ENCODE data around the gene ZNF718. TPM values are rescaled to one million over a fixed set of nuclear protein-coding genes. Genes with fewer than 3 reads are reported as not detected.
"Not testable (repeated sequence)": the region's sequence is repeated elsewhere in the genome, so short reads cannot be mapped to it uniquely, and the experiment has no call there.

ZNF718 gene
- total RNA-seq (2014; rRNA removed): 3.2 and 3.8 TPM in 2 replicates
- percentile 62 among the genes with signal in this experiment for Bru-seq, nascent RNA
- BruChase-seq, experiment 1, labeled RNA remaining after a 6-hour chase: percentile 60 among the genes with signal in this experiment
- percentile 74 among the genes with signal in this experiment for BruChase-seq, experiment 2, labeled RNA remaining after a 2-hour chase
- long read RNA-seq, partial matches to known transcripts: 1 of 10 reads
- long read RNA-seq, other reads (novel, unspliced or antisense): 7 of 10 reads

- Histone ChIP-seq H3K4me2 (ENCODE audit: low read length) (peak within 1 kb of the TSS; percentile 78), H3K9ac (ENCODE audit: low read length) (peak within 1 kb of the TSS; percentile 83), H3K9me3 (ENCODE audit: low read length) (peaks cover 15% of the 10 kb centered on the region; the same call in 1 of the 2 replicates), H4K20me1 (ENCODE audit: low read length) (no peaks in the 10 kb centered on the region), H3F3A (ENCODE audit: low read length, unreplicated experiment) (no peaks in the 10 kb centered on the region), H3K4me3 (ENCODE audit: low read length) (peak within 1 kb of the TSS; percentile 77), H3K4me1 (ENCODE audit: insufficient read depth, low read length) (no peaks in the 10 kb centered on the region), H2AFZ (ENCODE audit: low read length) (peak within 1 kb of the TSS; percentile 83), H3K79me2 (ENCODE audit: low read length) (peaks cover 28% of the 10 kb centered on the region), H3K27ac (ENCODE audit: low read length) (peak within 1 kb of the TSS; percentile 52), H3K36me3 (ENCODE audit: low read depth, low read length) (peaks cover 41% of the 10 kb centered on the region), H3K9me2 (replicated peaks; ENCODE audit: low read length) (no peaks in the 10 kb centered on the region), H3K27me3 (ENCODE audit: low read length) (no peaks in the 10 kb centered on the region)
- CTCF ChIA-PET: no interaction called here
- POLR2A ChIA-PET (ENCODE audit: unreplicated experiment): no interaction called here
- intact Hi-C loops (cut with micrococcal nuclease): no loop called here
- BruUV-seq (replicated peaks): TSS peak; percentile 51
- ATAC-seq (peak; percentile 98), DNase-seq (peak; percentile 89)
- TF ChIP-seq EZH2phosphoT487 (IDR thresholded peaks at IDR 0.05; ENCODE audit: borderline replicate concordance, low read length) (no peak), EZH2 (IDR thresholded peaks at IDR 0.05; ENCODE audit: low read length, unreplicated experiment) (no peak), CTCF (conservative IDR thresholded peaks at IDR 0.05; ENCODE audit: low read depth, low read length) (no peak)
These were observed at the start of gene ZNF718 for GRCh38 chr4:124275-125081. TSS of gene ZNF718 (plus strand) at chr4:124501. CDS start at chr4:124671, 170 bp downstream.

GRCh38 chr4:85951-86350 is 38.4 kb upstream of the ZNF718 start:
- Histone ChIP-seq H3K4me1 (ENCODE audit: insufficient read depth, low read length) (no peaks in the 10 kb centered on the region), H3K36me3 (ENCODE audit: low read depth, low read length) (peaks cover 79% of the 10 kb centered on the region), H3K27ac (ENCODE audit: low read length) (no peak overlapping the region), H3K9me3 (ENCODE audit: low read length) (peaks cover 64% of the 10 kb centered on the region), H3K79me2 (ENCODE audit: low read length) (no peaks in the 10 kb centered on the region), H3K4me3 (ENCODE audit: low read length) (no peak overlapping the region; the same call in 1 of the 2 replicates), H4K20me1 (ENCODE audit: low read length) (no peaks in the 10 kb centered on the region), H3K9me2 (replicated peaks; ENCODE audit: low read length) (no peaks in the 10 kb centered on the region), H3K27me3 (ENCODE audit: low read length) (no peaks in the 10 kb centered on the region), H3K9ac (ENCODE audit: low read length) (no peak overlapping the region), H2AFZ (ENCODE audit: low read length) (no peak overlapping the region), H3K4me2 (ENCODE audit: low read length) (no peak overlapping the region), H3F3A (ENCODE audit: low read length, unreplicated experiment) (no peaks in the 10 kb centered on the region)
- intact Hi-C loops (cut with micrococcal nuclease): no loop called here
- POLR2A ChIA-PET (ENCODE audit: unreplicated experiment): no interaction called here
- ATAC-seq (no peak), DNase-seq (no peak)
- CTCF ChIA-PET: no interaction called here
- BruUV-seq (replicated peaks): no TSS peak
- TF ChIP-seq EZH2 (IDR thresholded peaks at IDR 0.05; ENCODE audit: low read length, unreplicated experiment): no peak
- TF ChIP-seq EZH2phosphoT487 (IDR thresholded peaks at IDR 0.05; ENCODE audit: borderline replicate concordance, low read length): no peak
- TF ChIP-seq CTCF (conservative IDR thresholded peaks at IDR 0.05; ENCODE audit: low read depth, low read length): no peak

- H3K27ac ChIP-seq (ENCODE audit: low read length); H3K27me3 ChIP-seq (ENCODE audit: low read length); H2AFZ ChIP-seq (ENCODE audit: low read length); CTCF ChIA-PET; H3K9me2 ChIP-seq (replicated peaks; ENCODE audit: low read length); H3K4me2 ChIP-seq (ENCODE audit: low read length); H3F3A ChIP-seq (ENCODE audit: low read length, unreplicated experiment); H3K4me3 ChIP-seq (ENCODE audit: low read length); intact Hi-C loops (cut with micrococcal nuclease); H4K20me1 ChIP-seq (ENCODE audit: low read length); H3K9ac ChIP-seq (ENCODE audit: low read length); POLR2A ChIA-PET (ENCODE audit: unreplicated experiment); DNase-seq; ATAC-seq; H3K79me2 ChIP-seq (ENCODE audit: low read length); H3K4me1 ChIP-seq (ENCODE audit: insufficient read depth, low read length): not testable (repeated sequence)
- BruUV-seq (replicated peaks): TSS peak; percentile 17
- Histone ChIP-seq H3K36me3 (ENCODE audit: low read depth, low read length) (peaks cover 83% of the 10 kb centered on the region), H3K9me3 (ENCODE audit: low read length) (peaks cover 71% of the 10 kb centered on the region)
These were observed 37.6 kb upstream of the ZNF718 start for GRCh38 chr4:86559-87324.

Measured in PC-3 (cell line).